ENCODE results near the gene THSD7B.

DNA sequence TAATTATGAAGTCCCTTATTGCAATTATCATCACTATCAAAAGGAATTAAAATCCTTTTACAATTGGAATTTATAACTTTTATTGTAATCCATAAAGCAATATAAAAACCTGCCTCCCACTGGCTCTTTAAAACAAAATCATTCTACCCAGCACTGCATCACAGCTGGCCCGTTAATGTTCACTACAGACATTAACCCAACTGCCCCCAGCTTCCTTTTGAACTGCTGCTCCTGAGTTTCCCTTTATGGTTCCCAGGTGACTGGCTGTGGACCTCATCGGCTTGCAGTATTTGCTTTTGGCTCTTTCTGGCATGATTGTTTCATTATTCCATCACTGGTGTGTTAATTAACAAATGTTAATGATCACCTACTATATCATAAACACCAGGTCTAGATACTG is 535.6 kb downstream of the THSD7B start:
- no peak for TF ChIP-seq EP300 (IDR thresholded peaks at IDR 0.05; ENCODE audit: borderline replicate concordance in 1 of 2, low read depth in 2 of 2, low read length in 2 of 2)
- no peak for TF ChIP-seq EZH2 (IDR thresholded peaks at IDR 0.05; ENCODE audit: low read depth, low read length, severe bottlenecking)
- TF ChIP-seq CHD2 (IDR thresholded peaks at IDR 0.05; ENCODE audit: low read length): no peak
- TF ChIP-seq, protein P1, sequence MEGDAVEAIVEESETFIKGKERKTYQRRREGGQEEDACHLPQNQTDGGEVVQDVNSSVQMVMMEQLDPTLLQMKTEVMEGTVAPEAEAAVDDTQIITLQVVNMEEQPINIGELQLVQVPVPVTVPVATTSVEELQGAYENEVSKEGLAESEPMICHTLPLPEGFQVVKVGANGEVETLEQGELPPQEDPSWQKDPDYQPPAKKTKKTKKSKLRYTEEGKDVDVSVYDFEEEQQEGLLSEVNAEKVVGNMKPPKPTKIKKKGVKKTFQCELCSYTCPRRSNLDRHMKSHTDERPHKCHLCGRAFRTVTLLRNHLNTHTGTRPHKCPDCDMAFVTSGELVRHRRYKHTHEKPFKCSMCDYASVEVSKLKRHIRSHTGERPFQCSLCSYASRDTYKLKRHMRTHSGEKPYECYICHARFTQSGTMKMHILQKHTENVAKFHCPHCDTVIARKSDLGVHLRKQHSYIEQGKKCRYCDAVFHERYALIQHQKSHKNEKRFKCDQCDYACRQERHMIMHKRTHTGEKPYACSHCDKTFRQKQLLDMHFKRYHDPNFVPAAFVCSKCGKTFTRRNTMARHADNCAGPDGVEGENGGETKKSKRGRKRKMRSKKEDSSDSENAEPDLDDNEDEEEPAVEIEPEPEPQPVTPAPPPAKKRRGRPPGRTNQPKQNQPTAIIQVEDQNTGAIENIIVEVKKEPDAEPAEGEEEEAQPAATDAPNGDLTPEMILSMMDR (IDR thresholded peaks at IDR 0.05; ENCODE audit: control extremely low read depth in 1 of 3, insufficient read depth in 1 of 3, low read depth in 1 of 3, low read length in 3 of 3): no peak
- TF ChIP-seq RFX5 (IDR thresholded peaks at IDR 0.05; ENCODE audit: borderline replicate concordance, low read depth, low read length): no peak
- TF ChIP-seq, protein P2, sequence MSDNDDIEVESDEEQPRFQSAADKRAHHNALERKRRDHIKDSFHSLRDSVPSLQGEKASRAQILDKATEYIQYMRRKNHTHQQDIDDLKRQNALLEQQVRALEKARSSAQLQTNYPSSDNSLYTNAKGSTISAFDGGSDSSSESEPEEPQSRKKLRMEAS (IDR thresholded peaks at IDR 0.05): no peak
